GM23338 (cell line): ENCODE measurements around the gene MINK1. TPM values are rescaled to one million over a fixed set of nuclear protein-coding genes. Genes with fewer than 3 reads are reported as not detected.
A peak's percentile ranks its signal among the peaks of the same experiment; 100 is the strongest.

ENCODE experiments used
- ATAC-seq: fragments of 200-7000 bp; cut with Tn5 transposase; 3 replicates; pipeline ENCODE4 v1.9.1; 2020
- DNase-seq: peaks from one replicate; pipeline ENCODE4 v3.0.0-alpha.2; 2015; ENCODE audit warnings: low spot score
- H2AFZ ChIP-seq: fragments of 200-600 bp; sonication (generic); 2 replicates; pipeline ENCODE4 v1.8.0; 2016; ENCODE audit warnings: antibody characterized with exemption, mild to moderate bottlenecking, moderate library complexity
- H3F3A ChIP-seq: fragments of 200-600 bp; sonication (generic); replicated peaks from 2 replicates; pipeline ENCODE4 v1.8.0; 2017; ENCODE audit warnings: antibody characterized with exemption, mixed run types, low read depth
- H3K27ac ChIP-seq: fragments of 200-600 bp; sonication (generic); 2 replicates; pipeline ENCODE4 v1.6.1; 2016; ENCODE audit warnings: low read depth
- H3K27me3 ChIP-seq: fragments of 200-600 bp; sonication (generic); 2 replicates; pipeline ENCODE4 v1.8.0; 2016; ENCODE audit warnings: mild to moderate bottlenecking, mixed run types, moderate library complexity; ENCODE audit not compliant: insufficient read depth
- H3K36me3 ChIP-seq: fragments of 200-600 bp; sonication (generic); 2 replicates; pipeline ENCODE4 v1.8.0; 2016; ENCODE audit warnings: mild to moderate bottlenecking; ENCODE audit not compliant: insufficient read depth
- H3K4me1 ChIP-seq: fragments of 200-600 bp; sonication (generic); 2 replicates; pipeline ENCODE4 v1.8.0; 2016; ENCODE audit warnings: mild to moderate bottlenecking, moderate library complexity; ENCODE audit not compliant: insufficient read depth
- H3K4me2 ChIP-seq: fragments of 200-600 bp; sonication (generic); 2 replicates; pipeline ENCODE4 v1.7.1; 2017; ENCODE audit warnings: mixed run types
- H3K4me3 ChIP-seq: fragments of 200-600 bp; sonication (generic); 2 replicates; pipeline ENCODE4 v1.6.1; 2016; ENCODE audit warnings: mixed run types
- H3K79me2 ChIP-seq: fragments of 200-600 bp; sonication (generic); replicated peaks from 2 replicates; pipeline ENCODE4 v1.8.0; 2017; ENCODE audit warnings: mild to moderate bottlenecking; ENCODE audit not compliant: insufficient read depth
- H3K9me2 ChIP-seq: fragments of 200-600 bp; sonication (generic); 2 replicates; pipeline ENCODE4 v1.8.0; 2017; ENCODE audit not compliant: insufficient read depth
- H4K20me1 ChIP-seq: fragments of 200-600 bp; sonication (generic); replicated peaks from 2 replicates; pipeline ENCODE4 v1.8.0; 2017; ENCODE audit warnings: mild to moderate bottlenecking; ENCODE audit not compliant: insufficient read depth
- H3K27ac Mint-ChIP-seq: 2 replicates; pipeline ENCODE4 v1.8.0; 2020; ENCODE audit warnings: inconsistent platforms, mild to moderate bottlenecking, moderate library complexity, mixed read lengths
- H3K27me3 Mint-ChIP-seq: 3 replicates; pipeline ENCODE4 v1.8.0; 2022; ENCODE audit warnings: low read depth, mild to moderate bottlenecking, moderate library complexity, mixed read lengths, inconsistent platforms; ENCODE audit not compliant: insufficient read depth, poor library complexity
- H3K36me3 Mint-ChIP-seq: 3 replicates; pipeline ENCODE4 v1.8.0; 2021; ENCODE audit warnings: low read depth, mild to moderate bottlenecking, inconsistent platforms, moderate library complexity, mixed read lengths
- H3K4me1 Mint-ChIP-seq: 3 replicates; pipeline ENCODE4 v1.8.0; 2020; ENCODE audit warnings: mild to moderate bottlenecking, inconsistent platforms, mixed read lengths
- H3K4me3 Mint-ChIP-seq: 3 replicates; pipeline ENCODE4 v1.8.0; 2021; ENCODE audit warnings: moderate library complexity, mild to moderate bottlenecking, inconsistent platforms, mixed read lengths
- H3K9me3 Mint-ChIP-seq: 3 replicates; pipeline ENCODE4 v1.8.0; 2020; ENCODE audit warnings: moderate library complexity, mild to moderate bottlenecking, inconsistent platforms, mixed read lengths
- CREB1 ChIP-seq: fragments of 250-450 bp; sonication (Bioruptor Pico); IDR thresholded peaks from 2 replicates; pipeline ENCODE4 v1.5.0; 2020; ENCODE audit warnings: low read depth, mild to moderate bottlenecking, moderate library complexity
- EZH2 ChIP-seq: fragments of 200-600 bp; sonication (generic); IDR thresholded peaks from one replicate; pipeline ENCODE4 v1.8.0; 2017; ENCODE audit warnings: antibody characterized with exemption, mild to moderate bottlenecking, low read depth; ENCODE audit not compliant: unreplicated experiment
- EZH2phosphoT487 ChIP-seq: fragments of 200-600 bp; sonication (generic); IDR thresholded peaks from one replicate; pipeline ENCODE4 v1.8.1; 2018; ENCODE audit warnings: antibody characterized with exemption; ENCODE audit not compliant: unreplicated experiment
- JUNB ChIP-seq: IDR thresholded peaks from one replicate; pipeline ENCODE4 v1.6.1; 2016; ENCODE audit warnings: antibody characterized with exemption; ENCODE audit not compliant: unreplicated experiment
- NANOG ChIP-seq: IDR thresholded peaks from 2 replicates; pipeline ENCODE4 v1.6.1; 2016; ENCODE audit warnings: antibody characterized with exemption, borderline replicate concordance
- POLR2AphosphoS5 ChIP-seq: IDR thresholded peaks from 2 replicates; pipeline ENCODE4 v1.6.1; 2016; ENCODE audit warnings: antibody characterized with exemption, low read depth
- STAT1 ChIP-seq: IDR thresholded peaks from one replicate; pipeline ENCODE4 v1.6.1; 2016; ENCODE audit warnings: antibody characterized with exemption; ENCODE audit not compliant: unreplicated experiment
- ZNF114 ChIP-seq: fragments of 250-450 bp; sonication (Bioruptor Pico); IDR thresholded peaks from 2 replicates; pipeline ENCODE4 v1.5.0; 2020; ENCODE audit warnings: mild to moderate bottlenecking, moderate library complexity
- ZNF331 ChIP-seq: fragments of 250-450 bp; sonication (Bioruptor Pico); IDR thresholded peaks from 2 replicates; pipeline ENCODE4 v1.5.0; 2020; ENCODE audit warnings: low read depth, mild to moderate bottlenecking, moderate library complexity
- polyA plus RNA-seq: library from polyadenylated mRNA; unstranded; fragments of >200 nt; fragmentation: Nextera tagmentation; extraction: Ambion mirVana; gene quantifications from 2 replicates; pipeline ENCODE4 v1.2.1, GENCODE V29; 2016
- total RNA-seq: library from RNA; depleted of rRNA; stranded (reverse); fragments of >200 nt; shearing (Covaris generic); gene quantifications from 2 replicates; pipeline ENCODE4 v1.2.3, GENCODE V29; 2014
- TF ChIP-seq, protein P1 (sequence below): fragments of 250-450 bp; sonication (Bioruptor Pico); IDR thresholded peaks from 2 replicates; pipeline ENCODE4 v1.5.0; 2020; ENCODE audit warnings: mild to moderate bottlenecking, moderate library complexity
- TF ChIP-seq, protein P2 (sequence below): IDR thresholded peaks from 2 replicates; pipeline ENCODE4 v1.6.1; 2016; ENCODE audit warnings: antibody characterized with exemption
- TF ChIP-seq, protein P3 (sequence below): IDR thresholded peaks from one replicate; pipeline ENCODE4 v1.6.1; 2018; ENCODE audit warnings: antibody characterized with exemption; ENCODE audit not compliant: unreplicated experiment
- TF ChIP-seq, protein P4 (sequence below), 2 experiments: fragments of 200-600 bp in 1 of 2; sonication (generic) in 1 of 2; conservative IDR thresholded peaks; 2 replicates each; pipeline versions ENCODE4 v1.5.1 to v1.6.1; 2016 to 2017; ENCODE audit warnings: antibody characterized with exemption in 2 of 2, low read depth in 2 of 2, mild to moderate bottlenecking in 2 of 2, moderate library complexity in 1 of 2

MINK1 gene
- total and polyA plus RNA-seq, 2 experiments from 2014 or later: 17.3 to 54.9 TPM

DNA sequence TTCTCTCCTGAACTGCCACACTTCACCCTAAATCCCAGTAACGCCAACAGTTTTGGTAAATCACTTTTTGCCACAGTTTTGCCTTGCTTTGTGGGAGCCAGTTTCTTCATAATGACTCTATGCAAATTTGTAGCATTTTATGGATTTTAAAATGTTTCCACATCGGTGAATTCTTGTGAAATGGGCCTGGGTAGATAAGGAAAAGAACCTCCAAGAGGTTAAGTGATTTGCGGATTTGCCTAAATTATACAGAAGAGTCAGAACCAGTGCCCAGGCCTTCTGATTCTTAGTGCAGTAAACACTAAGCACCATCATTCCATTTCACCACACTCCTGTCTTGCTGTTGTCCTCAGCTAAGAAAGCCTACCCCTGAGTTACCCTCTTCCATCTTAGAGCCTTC lies 17.9 kb downstream of the MINK1 start:
- Mint-ChIP-seq H3K36me3 (peaks cover 4% of the 10 kb centered on the region; the same call in 1 of the 3 replicates), H3K27ac (peak overlapping the region; percentile 56), H3K9me3 (no peaks in the 10 kb centered on the region; the same call in 2 of the 3 replicates), H3K4me1 (peaks cover 62% of the 10 kb centered on the region), H3K4me3 (no peak overlapping the region; the same call in 2 of the 3 replicates), H3K27me3 (peaks cover 17% of the 10 kb centered on the region)
- Histone ChIP-seq H3K4me3 (no peak overlapping the region), H2AFZ (no peak overlapping the region), H3K27ac (peak overlapping the region; percentile 91), H3K4me1 (peaks cover 43% of the 10 kb centered on the region), H3K27me3 (no peaks in the 10 kb centered on the region), H3K79me2 (peaks cover 51% of the 10 kb centered on the region), H3K36me3 (no peaks in the 10 kb centered on the region), H4K20me1 (no peaks in the 10 kb centered on the region; the same call in 1 of the 2 replicates), H3K4me2 (peak overlapping the region; percentile 6; the same call in 1 of the 2 replicates), H3F3A (peaks cover 3% of the 10 kb centered on the region; the same call in 1 of the 2 replicates), H3K9me2 (no peaks in the 10 kb centered on the region)
- no peak for DNase-seq
- TF ChIP-seq EZH2: no peak
- no peak for TF ChIP-seq STAT1
- TF ChIP-seq, protein P1, sequence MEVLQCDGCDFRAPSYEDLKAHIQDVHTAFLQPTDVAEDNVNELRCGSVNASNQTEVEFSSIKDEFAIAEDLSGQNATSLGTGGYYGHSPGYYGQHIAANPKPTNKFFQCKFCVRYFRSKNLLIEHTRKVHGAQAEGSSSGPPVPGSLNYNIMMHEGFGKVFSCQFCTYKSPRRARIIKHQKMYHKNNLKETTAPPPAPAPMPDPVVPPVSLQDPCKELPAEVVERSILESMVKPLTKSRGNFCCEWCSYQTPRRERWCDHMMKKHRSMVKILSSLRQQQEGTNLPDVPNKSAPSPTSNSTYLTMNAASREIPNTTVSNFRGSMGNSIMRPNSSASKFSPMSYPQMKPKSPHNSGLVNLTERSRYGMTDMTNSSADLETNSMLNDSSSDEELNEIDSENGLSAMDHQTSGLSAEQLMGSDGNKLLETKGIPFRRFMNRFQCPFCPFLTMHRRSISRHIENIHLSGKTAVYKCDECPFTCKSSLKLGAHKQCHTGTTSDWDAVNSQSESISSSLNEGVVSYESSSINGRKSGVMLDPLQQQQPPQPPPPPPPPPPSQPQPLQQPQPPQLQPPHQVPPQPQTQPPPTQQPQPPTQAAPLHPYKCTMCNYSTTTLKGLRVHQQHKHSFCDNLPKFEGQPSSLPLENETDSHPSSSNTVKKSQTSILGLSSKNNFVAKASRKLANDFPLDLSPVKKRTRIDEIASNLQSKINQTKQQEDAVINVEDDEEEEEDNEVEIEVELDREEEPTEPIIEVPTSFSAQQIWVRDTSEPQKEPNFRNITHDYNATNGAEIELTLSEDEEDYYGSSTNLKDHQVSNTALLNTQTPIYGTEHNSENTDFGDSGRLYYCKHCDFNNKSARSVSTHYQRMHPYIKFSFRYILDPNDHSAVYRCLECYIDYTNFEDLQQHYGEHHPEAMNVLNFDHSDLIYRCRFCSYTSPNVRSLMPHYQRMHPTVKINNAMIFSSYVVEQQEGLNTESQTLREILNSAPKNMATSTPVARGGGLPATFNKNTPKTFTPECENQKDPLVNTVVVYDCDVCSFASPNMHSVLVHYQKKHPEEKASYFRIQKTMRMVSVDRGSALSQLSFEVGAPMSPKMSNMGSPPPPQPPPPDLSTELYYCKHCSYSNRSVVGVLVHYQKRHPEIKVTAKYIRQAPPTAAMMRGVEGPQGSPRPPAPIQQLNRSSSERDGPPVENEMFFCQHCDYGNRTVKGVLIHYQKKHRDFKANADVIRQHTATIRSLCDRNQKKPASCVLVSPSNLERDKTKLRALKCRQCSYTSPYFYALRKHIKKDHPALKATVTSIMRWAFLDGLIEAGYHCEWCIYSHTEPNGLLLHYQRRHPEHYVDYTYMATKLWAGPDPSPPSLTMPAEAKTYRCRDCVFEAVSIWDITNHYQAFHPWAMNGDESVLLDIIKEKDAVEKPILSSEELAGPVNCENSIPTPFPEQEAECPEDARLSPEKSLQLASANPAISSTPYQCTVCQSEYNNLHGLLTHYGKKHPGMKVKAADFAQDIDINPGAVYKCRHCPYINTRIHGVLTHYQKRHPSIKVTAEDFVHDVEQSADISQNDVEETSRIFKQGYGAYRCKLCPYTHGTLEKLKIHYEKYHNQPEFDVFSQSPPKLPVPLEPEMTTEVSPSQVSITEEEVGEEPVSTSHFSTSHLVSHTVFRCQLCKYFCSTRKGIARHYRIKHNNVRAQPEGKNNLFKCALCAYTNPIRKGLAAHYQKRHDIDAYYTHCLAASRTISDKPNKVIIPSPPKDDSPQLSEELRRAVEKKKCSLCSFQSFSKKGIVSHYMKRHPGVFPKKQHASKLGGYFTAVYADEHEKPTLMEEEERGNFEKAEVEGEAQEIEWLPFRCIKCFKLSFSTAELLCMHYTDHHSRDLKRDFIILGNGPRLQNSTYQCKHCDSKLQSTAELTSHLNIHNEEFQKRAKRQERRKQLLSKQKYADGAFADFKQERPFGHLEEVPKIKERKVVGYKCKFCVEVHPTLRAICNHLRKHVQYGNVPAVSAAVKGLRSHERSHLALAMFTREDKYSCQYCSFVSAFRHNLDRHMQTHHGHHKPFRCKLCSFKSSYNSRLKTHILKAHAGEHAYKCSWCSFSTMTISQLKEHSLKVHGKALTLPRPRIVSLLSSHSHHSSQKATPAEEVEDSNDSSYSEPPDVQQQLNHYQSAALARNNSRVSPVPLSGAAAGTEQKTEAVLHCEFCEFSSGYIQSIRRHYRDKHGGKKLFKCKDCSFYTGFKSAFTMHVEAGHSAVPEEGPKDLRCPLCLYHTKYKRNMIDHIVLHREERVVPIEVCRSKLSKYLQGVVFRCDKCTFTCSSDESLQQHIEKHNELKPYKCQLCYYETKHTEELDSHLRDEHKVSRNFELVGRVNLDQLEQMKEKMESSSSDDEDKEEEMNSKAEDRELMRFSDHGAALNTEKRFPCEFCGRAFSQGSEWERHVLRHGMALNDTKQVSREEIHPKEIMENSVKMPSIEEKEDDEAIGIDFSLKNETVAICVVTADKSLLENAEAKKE (CRISPR knock-in tag): no peak
- TF ChIP-seq, protein P2, sequence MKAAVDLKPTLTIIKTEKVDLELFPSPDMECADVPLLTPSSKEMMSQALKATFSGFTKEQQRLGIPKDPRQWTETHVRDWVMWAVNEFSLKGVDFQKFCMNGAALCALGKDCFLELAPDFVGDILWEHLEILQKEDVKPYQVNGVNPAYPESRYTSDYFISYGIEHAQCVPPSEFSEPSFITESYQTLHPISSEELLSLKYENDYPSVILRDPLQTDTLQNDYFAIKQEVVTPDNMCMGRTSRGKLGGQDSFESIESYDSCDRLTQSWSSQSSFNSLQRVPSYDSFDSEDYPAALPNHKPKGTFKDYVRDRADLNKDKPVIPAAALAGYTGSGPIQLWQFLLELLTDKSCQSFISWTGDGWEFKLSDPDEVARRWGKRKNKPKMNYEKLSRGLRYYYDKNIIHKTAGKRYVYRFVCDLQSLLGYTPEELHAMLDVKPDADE: no peak
- no peak for TF ChIP-seq ZNF331 (CRISPR knock-in tag)
- TF ChIP-seq NANOG: no peak
- no peak for TF ChIP-seq POLR2AphosphoS5
- TF ChIP-seq EZH2phosphoT487: no peak
- no peak for TF ChIP-seq JUNB
- TF ChIP-seq, protein P3, sequence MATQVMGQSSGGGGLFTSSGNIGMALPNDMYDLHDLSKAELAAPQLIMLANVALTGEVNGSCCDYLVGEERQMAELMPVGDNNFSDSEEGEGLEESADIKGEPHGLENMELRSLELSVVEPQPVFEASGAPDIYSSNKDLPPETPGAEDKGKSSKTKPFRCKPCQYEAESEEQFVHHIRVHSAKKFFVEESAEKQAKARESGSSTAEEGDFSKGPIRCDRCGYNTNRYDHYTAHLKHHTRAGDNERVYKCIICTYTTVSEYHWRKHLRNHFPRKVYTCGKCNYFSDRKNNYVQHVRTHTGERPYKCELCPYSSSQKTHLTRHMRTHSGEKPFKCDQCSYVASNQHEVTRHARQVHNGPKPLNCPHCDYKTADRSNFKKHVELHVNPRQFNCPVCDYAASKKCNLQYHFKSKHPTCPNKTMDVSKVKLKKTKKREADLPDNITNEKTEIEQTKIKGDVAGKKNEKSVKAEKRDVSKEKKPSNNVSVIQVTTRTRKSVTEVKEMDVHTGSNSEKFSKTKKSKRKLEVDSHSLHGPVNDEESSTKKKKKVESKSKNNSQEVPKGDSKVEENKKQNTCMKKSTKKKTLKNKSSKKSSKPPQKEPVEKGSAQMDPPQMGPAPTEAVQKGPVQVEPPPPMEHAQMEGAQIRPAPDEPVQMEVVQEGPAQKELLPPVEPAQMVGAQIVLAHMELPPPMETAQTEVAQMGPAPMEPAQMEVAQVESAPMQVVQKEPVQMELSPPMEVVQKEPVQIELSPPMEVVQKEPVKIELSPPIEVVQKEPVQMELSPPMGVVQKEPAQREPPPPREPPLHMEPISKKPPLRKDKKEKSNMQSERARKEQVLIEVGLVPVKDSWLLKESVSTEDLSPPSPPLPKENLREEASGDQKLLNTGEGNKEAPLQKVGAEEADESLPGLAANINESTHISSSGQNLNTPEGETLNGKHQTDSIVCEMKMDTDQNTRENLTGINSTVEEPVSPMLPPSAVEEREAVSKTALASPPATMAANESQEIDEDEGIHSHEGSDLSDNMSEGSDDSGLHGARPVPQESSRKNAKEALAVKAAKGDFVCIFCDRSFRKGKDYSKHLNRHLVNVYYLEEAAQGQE: no peak
- no peak for TF ChIP-seq CREB1
- TF ChIP-seq ZNF114 (CRISPR knock-in tag): no peak
- TF ChIP-seq, protein P4, sequence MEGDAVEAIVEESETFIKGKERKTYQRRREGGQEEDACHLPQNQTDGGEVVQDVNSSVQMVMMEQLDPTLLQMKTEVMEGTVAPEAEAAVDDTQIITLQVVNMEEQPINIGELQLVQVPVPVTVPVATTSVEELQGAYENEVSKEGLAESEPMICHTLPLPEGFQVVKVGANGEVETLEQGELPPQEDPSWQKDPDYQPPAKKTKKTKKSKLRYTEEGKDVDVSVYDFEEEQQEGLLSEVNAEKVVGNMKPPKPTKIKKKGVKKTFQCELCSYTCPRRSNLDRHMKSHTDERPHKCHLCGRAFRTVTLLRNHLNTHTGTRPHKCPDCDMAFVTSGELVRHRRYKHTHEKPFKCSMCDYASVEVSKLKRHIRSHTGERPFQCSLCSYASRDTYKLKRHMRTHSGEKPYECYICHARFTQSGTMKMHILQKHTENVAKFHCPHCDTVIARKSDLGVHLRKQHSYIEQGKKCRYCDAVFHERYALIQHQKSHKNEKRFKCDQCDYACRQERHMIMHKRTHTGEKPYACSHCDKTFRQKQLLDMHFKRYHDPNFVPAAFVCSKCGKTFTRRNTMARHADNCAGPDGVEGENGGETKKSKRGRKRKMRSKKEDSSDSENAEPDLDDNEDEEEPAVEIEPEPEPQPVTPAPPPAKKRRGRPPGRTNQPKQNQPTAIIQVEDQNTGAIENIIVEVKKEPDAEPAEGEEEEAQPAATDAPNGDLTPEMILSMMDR (conservative IDR thresholded peaks at IDR 0.05; ENCODE audit: low read depth in 2 of 2): no peak
- ATAC-seq: no peak
